NCI-H1694 treated with DMSO at 0.1 percent for 48 hours (cell line): Measurements from ENCODE around the gene ABCB9.

ENCODE experiments used
- DNase-seq: peaks from one replicate; lab custom pipeline; 2025; lab: John Stamatoyannopoulos, UW

The ABCB9 gene

GRCh38 chr12:122981587-122982476, 15.6 kb upstream of the ABCB9 start:
- no peak for DNase-seq

GRCh38 chr12:122981036-122981471, 14.8 kb upstream of the ABCB9 start:
- DNase-seq = no peak

GRCh38 chr12:122980183-122981035, 14.1 kb upstream of the ABCB9 start, which contains the start of gene ARL6IP4:
Gene ARL6IP4, plus strand, starts transcription at chr12:122980681. Its CDS starts 459 bp downstream, at chr12:122981140.
- DNase-seq = no peak

- no peak for DNase-seq
These were observed 13.6 kb upstream of the ABCB9 start for GRCh38 chr12:122979908-122980182.

GRCh38 chr12:122979001-122979907, 13.0 kb upstream of the ABCB9 start:
- no peak for DNase-seq

GRCh38 chr12:122978507-122978955, 12.3 kb upstream of the ABCB9 start:
- no peak for DNase-seq

- DNase-seq = no peak
These were observed 11.6 kb upstream of the ABCB9 start for GRCh38 chr12:122977655-122978392.

- no peak for DNase-seq
These were observed 10.9 kb upstream of the ABCB9 start for GRCh38 chr12:122977153-122977552.

- no peak for DNase-seq
These were observed 10.3 kb upstream of the ABCB9 start for GRCh38 chr12:122976648-122976975.

- no peak for DNase-seq
These were observed 9.8 kb upstream of the ABCB9 start for GRCh38 chr12:122975790-122976647.

- peak; percentile 57 for DNase-seq
These were observed 8.9 kb upstream of the ABCB9 start, which contains the start of gene OGFOD2 for GRCh38 chr12:122974892-122975789. Gene OGFOD2, plus strand, starts transcription at chr12:122975244. Its CDS starts 8 bp downstream, at chr12:122975252.

- peak; percentile 86 for DNase-seq
These were observed 8.1 kb upstream of the ABCB9 start for GRCh38 chr12:122974274-122974891.

GRCh38 chr12:122969676-122970075, 3.4 kb upstream of the ABCB9 start:
- DNase-seq = peak; percentile 28

- DNase-seq = no peak
These were observed 1.8 kb upstream of the ABCB9 start for GRCh38 chr12:122968104-122968503.

GRCh38 chr12:122966743-122967550, 684 bp upstream of the ABCB9 start:
- no peak for DNase-seq

GRCh38 chr12:122965321-122965751, 927 bp downstream of the ABCB9 start:
- DNase-seq = no peak

GRCh38 chr12:122964439-122965257, 1.6 kb downstream of the ABCB9 start:
- no peak for DNase-seq
